GM20000 (cell line): ENCODE measurements around the gene OGDH.
"Not testable (repeated sequence)": the region's sequence is repeated elsewhere in the genome, so short reads cannot be mapped to it uniquely, and the experiment has no call there.

Source experiments
- DNase-seq: peaks from one replicate; pipeline ENCODE4 v3.0.0; 2012; ENCODE audit warnings: low spot score
- CTCF ChIP-seq: IDR thresholded peaks from 2 replicates; pipeline ENCODE4 v1.5.1; 2012; ENCODE audit warnings: mild to moderate bottlenecking, control low read depth; ENCODE audit errors: extremely low read depth, missing control alignments

Gene OGDH

DNA sequence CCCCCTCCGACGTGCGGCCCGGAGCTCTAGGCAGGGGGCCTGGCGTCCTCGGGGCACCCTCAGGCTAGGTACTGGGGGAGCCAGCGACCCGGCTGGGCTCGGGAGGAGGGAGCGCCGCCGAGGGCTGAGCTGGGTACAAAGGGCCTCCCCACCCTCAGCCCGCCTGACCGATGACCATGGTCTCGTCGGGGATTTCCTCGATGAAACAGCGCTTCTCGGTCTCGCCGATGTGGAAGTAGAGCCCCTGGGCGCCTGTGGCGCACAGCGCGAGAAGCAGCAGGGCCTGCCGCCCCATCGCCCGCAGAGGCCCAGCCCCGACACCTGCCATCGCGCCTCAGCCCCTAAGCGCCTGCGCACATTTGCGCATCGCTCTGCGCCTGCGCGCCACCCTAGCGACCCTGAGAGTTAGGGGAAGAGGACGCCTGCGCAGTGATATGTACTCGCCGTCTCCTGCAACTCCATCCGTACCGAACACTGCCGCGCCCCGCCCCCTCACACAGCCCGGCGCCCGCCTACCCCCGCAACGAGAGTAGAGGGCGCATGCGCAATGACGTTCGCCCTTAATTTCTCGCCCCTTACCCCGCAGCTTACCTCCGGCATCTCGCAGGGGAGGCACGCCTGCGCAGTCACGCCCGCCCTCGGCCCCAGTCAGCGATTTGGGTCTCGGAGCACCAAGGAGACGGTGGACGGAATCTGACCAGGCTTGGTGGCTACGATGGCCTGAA lies 24.4 kb upstream of the OGDH start, which contains the start of gene TMED4:
TSS of gene TMED4 (minus strand) at position 353 of the 725 bp plus-strand sequence. CDS start at position 328, 25 bp downstream.
- peak; percentile 98 for DNase-seq
- TF ChIP-seq CTCF = no peak

DNA sequence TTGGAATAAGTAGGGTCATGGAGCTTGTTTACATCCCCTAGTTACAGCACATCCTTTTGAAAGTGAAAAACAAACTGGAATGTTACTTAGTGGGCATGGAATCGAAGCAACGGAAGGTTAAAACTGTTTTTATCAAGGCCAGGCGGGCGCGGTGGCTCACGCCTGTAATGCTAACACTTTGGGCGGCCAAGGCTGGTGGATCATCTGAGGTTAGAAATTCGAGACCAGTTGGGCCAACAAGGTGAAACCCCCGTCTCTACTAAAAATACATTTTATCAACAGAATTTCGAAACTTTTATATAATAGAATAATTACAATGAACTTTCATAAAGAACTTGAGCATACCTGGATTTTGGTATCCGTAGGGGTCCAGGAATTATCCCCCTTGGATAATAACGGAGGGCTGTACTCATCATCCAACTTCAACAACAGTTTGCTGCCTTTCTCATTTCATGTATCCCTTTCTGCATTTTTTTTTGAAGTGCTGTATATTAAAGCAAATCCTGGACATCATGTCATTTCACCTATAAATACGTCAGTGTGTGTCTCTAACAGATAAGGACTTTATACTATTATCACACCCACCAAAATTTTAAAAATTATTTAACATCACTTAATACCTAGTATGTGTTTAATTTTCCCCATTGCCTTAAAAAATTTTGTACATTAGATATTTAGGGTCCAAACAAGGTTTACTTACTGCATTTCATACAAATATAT lies 23.1 kb upstream of the OGDH start:
- DNase-seq = no peak
- no peak for TF ChIP-seq CTCF

GRCh38 chr7:44587843-44588711 lies 18.4 kb upstream of the OGDH start:
- TF ChIP-seq CTCF = peak; percentile 56
- DNase-seq = peak; percentile 22

DNA sequence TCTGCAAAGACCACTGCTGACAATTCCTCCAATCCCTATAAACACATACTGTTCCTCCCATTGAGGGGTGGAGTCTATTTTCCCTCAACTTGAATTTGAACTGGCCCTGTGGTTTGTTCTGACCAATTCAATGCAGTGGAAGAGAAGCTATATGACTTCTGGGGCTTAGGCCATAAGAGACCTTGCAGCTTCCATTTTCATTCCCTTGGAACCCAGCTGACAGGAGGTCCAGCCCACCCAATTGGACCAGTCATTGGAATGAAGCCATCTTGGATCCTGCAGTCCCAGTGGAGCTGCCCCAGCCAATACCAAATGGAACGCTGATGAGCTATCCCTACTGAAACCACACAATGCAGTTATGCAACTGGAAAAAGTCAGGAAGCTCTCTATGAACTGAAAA lies 15.5 kb upstream of the OGDH start:
- no peak for DNase-seq

GRCh38 chr7:44595934-44596635 lies 10.3 kb upstream of the OGDH start:
- TF ChIP-seq CTCF = no peak
- no peak for DNase-seq

More for the DNA sequence above, 15.5 kb upstream of the OGDH start:
- no peak for TF ChIP-seq CTCF

DNA sequence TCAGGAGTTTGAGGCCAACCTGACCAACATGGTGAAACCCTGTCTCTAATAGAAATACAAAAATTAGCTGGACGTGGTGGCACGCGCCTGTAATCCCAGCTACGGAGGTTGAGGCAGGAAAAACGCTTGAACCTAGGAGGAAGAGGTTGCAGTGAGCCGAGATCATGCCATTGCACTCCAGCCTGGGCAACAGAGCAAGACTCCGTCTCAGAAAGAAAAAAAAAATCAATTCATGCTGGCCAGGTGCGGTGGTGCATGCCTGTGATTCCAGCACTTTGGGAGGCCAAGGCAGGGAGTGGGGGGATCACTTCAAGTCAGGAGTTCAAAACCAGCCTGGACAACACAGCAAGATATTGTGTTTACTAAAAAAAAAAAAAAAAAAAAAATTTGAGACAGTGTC lies 9.2 kb upstream of the OGDH start:
- DNase-seq = not testable (repeated sequence)

DNA sequence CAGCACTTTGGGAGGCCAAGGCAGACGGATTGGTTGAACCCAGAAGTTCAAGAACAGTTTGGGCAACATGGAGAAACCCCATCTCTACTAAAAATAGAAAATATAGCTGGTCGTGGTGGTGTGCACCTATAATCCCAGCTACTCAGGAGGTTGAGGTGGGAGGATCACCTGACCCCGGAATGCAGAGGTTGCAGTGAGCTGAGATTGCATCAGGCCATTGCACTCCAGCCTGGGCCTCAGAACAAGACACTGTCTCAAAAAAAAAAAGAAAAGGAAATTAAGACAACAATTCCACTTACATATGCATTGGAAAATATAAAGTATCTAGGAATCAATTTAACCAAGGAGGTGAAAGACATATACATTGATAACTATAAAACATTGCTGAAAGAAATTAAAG lies 7.2 kb upstream of the OGDH start:
- TF ChIP-seq CTCF = no peak
- DNase-seq = no peak
